ENCODE measurements around the gene MAJIN. TPM values are rescaled to one million over a fixed set of nuclear protein-coding genes. Genes with fewer than 3 reads are reported as not detected.

MAJIN gene
- total and polyA plus RNA-seq, 9 of the 15 experiments (the other 6 are each of a cell fraction or from before 2014, with no cell fraction given) = 0.17 to 0.83 (median 0.24) TPM; not detected in 2

- no peak for FAIRE-seq
- ChIA-PET CTCF (ENCODE audit: low intra/inter-chr PET ratio) (no interaction called here), POLR2A (interaction anchor here (0.7 to 1.3 kb wide), 5 partner anchors 9 to 207 kb away, joined by 3 to 10 read pairs (median 3); partner anchors contain the start of genes FAU and MRPL49)
- Histone ChIP-seq H2AFZ (ENCODE audit: low read depth, low read length) (no peak overlapping the region), H3K36me3 (ENCODE audit: control insufficient read depth, insufficient read depth, low read length) (peaks cover 37% of the 10 kb centered on the region; the same call in 2 of the 3 replicates), H4K20me1 (replicated peaks; ENCODE audit: control insufficient read depth, insufficient read depth, low read length) (no peaks in the 10 kb centered on the region), H3K9me1 (ENCODE audit: control insufficient read depth, insufficient read depth, low read length) (peaks cover 5% of the 10 kb centered on the region), H3K4me1 (replicated peaks in 1 of 2; ENCODE audit: control insufficient read depth in 2 of 2, insufficient read depth in 2 of 2, low read length in 2 of 2) (peaks cover 18 to 59% of the 10 kb centered on the region in 2 experiments; a peak in 4 of 5 replicates), H3K9me3 (replicated peaks; ENCODE audit: control insufficient read depth, insufficient read depth, low read depth, low read length) (no peaks in the 10 kb centered on the region), H3K4me2 (ENCODE audit: insufficient read depth, low read length) (peak overlapping the region; percentile 98), H3K79me2 (ENCODE audit: control insufficient read depth, insufficient read depth, low read length) (peaks cover 26% of the 10 kb centered on the region), H3K27me3 (ENCODE audit: control insufficient read depth in 2 of 2, insufficient read depth in 2 of 2, low read length in 2 of 2) (no peaks in the 10 kb centered on the region), H3K27ac (ENCODE audit: extremely low read depth, low read depth, low read length) (peak overlapping the region; percentile 87), H3K9ac (ENCODE audit: insufficient read depth in 1 of 2, low read depth in 2 of 2, low read length in 2 of 2) (peak overlapping the region; percentile 92 to 100), H3K4me3 (peak overlapping the region; percentile 87)
- intact Hi-C loops (cut with micrococcal nuclease) = no loop called here
- BruUV-seq (replicated peaks) = no TSS peak
- no peak for ATAC-seq
- 65% methylated on average over 7 of the region's 7 CpGs for WGBS (ENCODE audit: insufficient coverage, low coverage, missing lambda C conversion rate)
- DNase-seq (ENCODE audit: extremely low read depth in 1 of 4, low spot score in 3 of 4) = no peak
- TF ChIP-seq MAX (CRISPR knock-in tag; IDR thresholded peaks at IDR 0.05) = no peak
- TF ChIP-seq STAG1 (CRISPR knock-in tag; IDR thresholded peaks at IDR 0.05; ENCODE audit: borderline replicate concordance) = no peak
- 0 out of 4 replicates have a peak, but pooled peaks of 1 of the 2 experiments have one; percentile 23 for TF ChIP-seq SIN3A (IDR thresholded peaks at IDR 0.05; ENCODE audit: borderline replicate concordance in 2 of 2, control insufficient read depth in 1 of 2, low read depth in 2 of 2, low read length in 2 of 2)
- 0 out of 2 replicates have a peak, but pooled peaks have one; percentile 65 for TF ChIP-seq SPI1 (IDR thresholded peaks at IDR 0.05; ENCODE audit: borderline replicate concordance, low read depth, low read length)
- no peak for TF ChIP-seq TFE3 (CRISPR knock-in tag; IDR thresholded peaks at IDR 0.05)
- peak; percentile 21; the same call in 1 of the 2 replicates for TF ChIP-seq TEAD4 (IDR thresholded peaks at IDR 0.05; ENCODE audit: low read length)
- TF ChIP-seq TEAD4 (CRISPR knock-in tag; IDR thresholded peaks at IDR 0.05; ENCODE audit: borderline replicate concordance) = no peak
- no peak for TF ChIP-seq ILF3 (IDR thresholded peaks at IDR 0.05; ENCODE audit: borderline replicate concordance)
- in situ Hi-C loops (cut with MboI) = no loop called here
These were observed 56.5 kb downstream of the MAJIN start for GRCh38 chr11:64915376-64915887.

Data from K562 (cell line).